Smooth muscle cell (in vitro differentiated cells): ENCODE measurements around the gene RIMBP2. TPM values are rescaled to one million over a fixed set of nuclear protein-coding genes. Genes with fewer than 3 reads are reported as not detected.

Source experiments
- DNase-seq: peaks from one replicate; lab custom pipeline; 2025; ENCODE audit not compliant: unreplicated experiment; lab: John Stamatoyannopoulos, UW
- H2AFZ ChIP-seq: fragments of 200-600 bp; sonication (generic); 2 replicates; pipeline ENCODE4 v1.6.0; 2016; ENCODE audit warnings: antibody characterized with exemption, low read depth, mild to moderate bottlenecking
- H3F3A ChIP-seq: fragments of 200-600 bp; sonication (generic); 2 replicates; pipeline ENCODE4 v1.6.0; 2017; ENCODE audit warnings: antibody characterized with exemption, low read depth
- H3K27ac ChIP-seq: fragments of 200-600 bp; sonication (generic); 2 replicates; pipeline ENCODE4 v1.5.1; 2016; ENCODE audit warnings: low read depth, mild to moderate bottlenecking
- H3K27me3 ChIP-seq: fragments of 200-600 bp; sonication (generic); 2 replicates; pipeline ENCODE4 v1.6.1; 2016; ENCODE audit warnings: low read depth, mild to moderate bottlenecking
- H3K36me3 ChIP-seq: fragments of 200-600 bp; sonication (generic); 2 replicates; pipeline ENCODE4 v1.5.1; 2016; ENCODE audit warnings: low read depth
- H3K4me1 ChIP-seq: fragments of 200-600 bp; sonication (generic); 2 replicates; pipeline ENCODE4 v1.5.1; 2016; ENCODE audit warnings: low read depth
- H3K4me2 ChIP-seq: fragments of 200-600 bp; sonication (generic); 2 replicates; pipeline ENCODE4 v1.6.0; 2016; ENCODE audit warnings: mild to moderate bottlenecking
- H3K4me3 ChIP-seq: fragments of 200-600 bp; sonication (generic); 2 replicates; pipeline ENCODE4 v1.5.1; 2016; ENCODE audit warnings: mild to moderate bottlenecking
- H3K79me2 ChIP-seq: fragments of 200-600 bp; sonication (generic); 2 replicates; pipeline ENCODE4 v1.6.0; 2016; ENCODE audit warnings: low read depth, mild to moderate bottlenecking
- H3K9ac ChIP-seq: fragments of 200-600 bp; sonication (generic); 2 replicates; pipeline ENCODE4 v1.6.0; 2016; ENCODE audit warnings: low read depth
- H3K9me3 ChIP-seq: fragments of 200-600 bp; sonication (generic); replicated peaks from 2 replicates; pipeline ENCODE4 v1.5.1; 2016; ENCODE audit warnings: low read depth
- H4K20me1 ChIP-seq: fragments of 200-600 bp; sonication (generic); 2 replicates; pipeline ENCODE4 v1.6.0; 2016; ENCODE audit warnings: low read depth
- WGBS: methylation state at CpG from one replicate; pipeline ENCODE4 v1.1.7; 2016; ENCODE audit warnings: low lambda C conversion rate; 5-methylcytosine and 5-hydroxymethylcytosine counted together
- polyA plus RNA-seq: library from polyadenylated mRNA; unstranded; fragments of >200 nt; fragmentation: Nextera tagmentation; extraction: Ambion mirVana; gene quantifications from 2 replicates; pipeline ENCODE4 v1.2.1, GENCODE V29; 2016
- total RNA-seq: library from RNA; depleted of rRNA; stranded (reverse); fragments of >200 nt; gene quantifications from 2 replicates; pipeline ENCODE4 v1.2.3, GENCODE V29; 2014
- TF ChIP-seq, protein P1 (sequence below): fragments of 200-600 bp; sonication (generic); IDR thresholded peaks from 2 replicates; pipeline ENCODE4 v1.5.1; 2017; ENCODE audit warnings: borderline replicate concordance, mild to moderate bottlenecking, antibody characterized with exemption; ENCODE audit not compliant: insufficient read depth, poor library complexity, severe bottlenecking

RIMBP2 gene
- total and polyA plus RNA-seq, 2 experiments from 2014 or later = 2.3 TPM; not detected in 1

DNA sequence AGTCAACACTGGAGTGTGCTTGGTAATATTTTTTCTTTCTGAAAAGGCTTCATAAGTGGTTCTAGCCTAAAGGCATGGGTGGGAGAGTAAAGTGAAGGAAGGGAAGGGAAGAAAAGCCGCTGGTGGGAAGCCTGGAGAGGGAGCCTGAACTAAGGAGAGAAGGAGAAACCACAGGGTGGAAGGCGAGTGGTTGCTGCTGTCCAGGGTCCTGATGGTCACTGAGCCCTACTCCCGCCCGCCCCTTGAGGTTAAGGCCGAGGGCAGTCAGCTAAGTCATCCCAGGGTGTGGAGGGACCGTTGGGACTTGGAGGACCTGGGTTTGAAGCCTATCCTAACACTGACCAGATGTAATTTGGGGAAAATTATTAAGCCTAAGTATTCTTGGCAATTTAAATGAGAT lies 189.3 kb downstream of the RIMBP2 start:
- Histone ChIP-seq H3K27ac (no peak overlapping the region), H3K4me2 (no peak overlapping the region), H3K4me1 (no peaks in the 10 kb centered on the region), H3K36me3 (no peaks in the 10 kb centered on the region), H3K27me3 (no peaks in the 10 kb centered on the region), H3F3A (no peaks in the 10 kb centered on the region), H4K20me1 (no peaks in the 10 kb centered on the region), H2AFZ (no peak overlapping the region), H3K4me3 (no peak overlapping the region), H3K79me2 (no peaks in the 10 kb centered on the region), H3K9me3 (no peaks in the 10 kb centered on the region), H3K9ac (no peak overlapping the region)
- WGBS = 19% methylated on average over 6 of the region's 6 CpGs
- no peak for DNase-seq
- TF ChIP-seq, protein P1, sequence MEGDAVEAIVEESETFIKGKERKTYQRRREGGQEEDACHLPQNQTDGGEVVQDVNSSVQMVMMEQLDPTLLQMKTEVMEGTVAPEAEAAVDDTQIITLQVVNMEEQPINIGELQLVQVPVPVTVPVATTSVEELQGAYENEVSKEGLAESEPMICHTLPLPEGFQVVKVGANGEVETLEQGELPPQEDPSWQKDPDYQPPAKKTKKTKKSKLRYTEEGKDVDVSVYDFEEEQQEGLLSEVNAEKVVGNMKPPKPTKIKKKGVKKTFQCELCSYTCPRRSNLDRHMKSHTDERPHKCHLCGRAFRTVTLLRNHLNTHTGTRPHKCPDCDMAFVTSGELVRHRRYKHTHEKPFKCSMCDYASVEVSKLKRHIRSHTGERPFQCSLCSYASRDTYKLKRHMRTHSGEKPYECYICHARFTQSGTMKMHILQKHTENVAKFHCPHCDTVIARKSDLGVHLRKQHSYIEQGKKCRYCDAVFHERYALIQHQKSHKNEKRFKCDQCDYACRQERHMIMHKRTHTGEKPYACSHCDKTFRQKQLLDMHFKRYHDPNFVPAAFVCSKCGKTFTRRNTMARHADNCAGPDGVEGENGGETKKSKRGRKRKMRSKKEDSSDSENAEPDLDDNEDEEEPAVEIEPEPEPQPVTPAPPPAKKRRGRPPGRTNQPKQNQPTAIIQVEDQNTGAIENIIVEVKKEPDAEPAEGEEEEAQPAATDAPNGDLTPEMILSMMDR = no peak

DNA sequence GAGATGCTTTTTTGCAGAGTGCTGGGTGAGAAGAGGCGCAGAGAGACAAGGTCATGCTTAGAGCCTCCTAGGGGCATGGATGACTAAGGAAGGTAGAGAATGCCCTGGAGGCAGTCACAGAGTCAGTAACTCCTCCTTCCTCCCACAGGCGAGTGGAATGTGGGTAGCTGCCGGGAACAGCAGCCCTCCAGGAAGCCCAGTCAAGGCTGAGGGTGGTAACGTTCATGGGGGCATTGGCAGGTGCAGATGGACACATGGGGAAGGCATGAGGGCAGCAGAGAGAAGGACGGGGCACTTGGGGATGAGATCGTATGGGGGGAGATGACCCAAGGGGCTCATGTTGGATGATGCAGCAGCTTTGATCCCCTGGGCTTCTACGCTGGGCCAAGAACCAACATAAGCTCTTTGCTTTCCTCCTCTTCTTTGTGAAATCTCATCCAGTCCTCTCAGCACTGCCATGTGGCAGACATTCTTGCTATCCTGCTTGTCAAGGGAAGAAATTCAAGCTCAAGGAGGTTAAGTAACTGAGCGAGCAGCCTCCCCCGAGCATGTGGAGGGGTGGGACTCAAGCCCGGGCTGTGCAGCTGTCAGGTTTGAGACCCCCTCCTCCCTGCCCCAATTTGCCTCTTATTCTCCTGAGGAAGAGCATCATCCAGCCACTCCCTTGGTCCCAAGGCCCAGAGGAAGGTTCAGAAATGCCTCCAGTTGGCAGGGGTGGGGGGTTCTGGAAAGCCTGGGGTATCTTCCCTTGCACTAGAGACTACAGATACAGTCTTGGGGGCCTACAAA lies 190.5 kb downstream of the RIMBP2 start:
- H3K4me1 ChIP-seq = no peaks in the 10 kb centered on the region
- H3K9me3 ChIP-seq = no peaks in the 10 kb centered on the region
- WGBS = 87% methylated on average over 10 of the region's 10 CpGs
- H2AFZ ChIP-seq = no peak overlapping the region
- DNase-seq = no peak
- no peak overlapping the region for H3K4me2 ChIP-seq
- no peaks in the 10 kb centered on the region for H3K36me3 ChIP-seq
- H3K4me3 ChIP-seq = no peak overlapping the region
- H3F3A ChIP-seq = no peaks in the 10 kb centered on the region
- no peaks in the 10 kb centered on the region for H4K20me1 ChIP-seq
- no peak overlapping the region for H3K27ac ChIP-seq
- no peaks in the 10 kb centered on the region for H3K79me2 ChIP-seq
- H3K9ac ChIP-seq = no peak overlapping the region
- TF ChIP-seq, protein P1 = no peak
- H3K27me3 ChIP-seq = no peaks in the 10 kb centered on the region

DNA sequence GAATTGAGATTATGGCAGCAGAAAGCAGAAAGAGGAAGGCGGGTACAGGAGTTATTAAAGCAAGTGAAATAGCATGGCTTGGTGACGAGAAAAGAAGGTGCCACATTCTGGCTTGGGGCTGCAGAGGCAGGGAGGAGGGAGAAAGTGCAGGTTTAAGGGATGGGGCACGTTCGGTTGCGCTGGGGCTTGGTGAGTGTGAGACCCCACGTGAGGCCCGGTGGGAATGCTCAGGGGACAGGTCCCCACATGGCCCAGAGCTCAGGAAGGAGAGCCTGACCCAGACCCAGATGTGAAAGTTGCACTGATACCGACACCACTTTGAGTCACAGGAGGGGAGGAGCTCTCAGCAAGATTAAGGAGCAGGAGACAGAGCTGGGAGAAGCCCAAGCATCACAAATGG lies 191.3 kb downstream of the RIMBP2 start:
- no peak for DNase-seq
- 90% methylated on average over 8 of the region's 8 CpGs for WGBS
- no peaks in the 10 kb centered on the region for H3K9me3 ChIP-seq

More for the DNA sequence above, 191.3 kb downstream of the RIMBP2 start:
- TF ChIP-seq, protein P1 = no peak
- H3K4me2 ChIP-seq = no peak overlapping the region
- no peaks in the 10 kb centered on the region for H3K27me3 ChIP-seq
- no peak overlapping the region for H3K4me3 ChIP-seq
- H3K36me3 ChIP-seq = no peaks in the 10 kb centered on the region
- H4K20me1 ChIP-seq = no peaks in the 10 kb centered on the region
- no peak overlapping the region for H3K27ac ChIP-seq
- no peaks in the 10 kb centered on the region for H3K79me2 ChIP-seq
- H3K4me1 ChIP-seq = no peaks in the 10 kb centered on the region
- H2AFZ ChIP-seq = no peak overlapping the region
- H3K9ac ChIP-seq = no peak overlapping the region
- H3F3A ChIP-seq = no peaks in the 10 kb centered on the region
